DND-41 (cell line): ENCODE measurements around the gene MYH15.
A peak's percentile ranks its signal among the peaks of the same experiment; 100 is the strongest.

Experiments used
- CTCF ChIP-seq: IDR thresholded peaks from 2 replicates; pipeline ENCODE4 v1.5.1; 2012; ENCODE audit warnings: borderline replicate concordance, low read length, moderate library complexity, mild to moderate bottlenecking; ENCODE audit not compliant: poor library complexity, severe bottlenecking; ENCODE audit errors: extremely low read depth
- EZH2 ChIP-seq: IDR thresholded peaks from 3 replicates; pipeline ENCODE4 v1.6.1; 2012; ENCODE audit warnings: borderline replicate concordance, low read depth, mild to moderate bottlenecking, moderate library complexity, low read length, inconsistent platforms; ENCODE audit not compliant: severe bottlenecking

- peak; percentile 89 for TF ChIP-seq CTCF
- TF ChIP-seq EZH2: no peak
These were observed 32.8 kb downstream of the MYH15 start for GRCh38 chr3:108477511-108478147.
